Measurements from ENCODE around the gene FBXW4. TPM values are rescaled to one million over a fixed set of nuclear protein-coding genes. Genes with fewer than 3 reads are reported as not detected.

Gene FBXW4
- total RNA-seq, 1 experiment from 2014 or later: 15.7 TPM

DNA sequence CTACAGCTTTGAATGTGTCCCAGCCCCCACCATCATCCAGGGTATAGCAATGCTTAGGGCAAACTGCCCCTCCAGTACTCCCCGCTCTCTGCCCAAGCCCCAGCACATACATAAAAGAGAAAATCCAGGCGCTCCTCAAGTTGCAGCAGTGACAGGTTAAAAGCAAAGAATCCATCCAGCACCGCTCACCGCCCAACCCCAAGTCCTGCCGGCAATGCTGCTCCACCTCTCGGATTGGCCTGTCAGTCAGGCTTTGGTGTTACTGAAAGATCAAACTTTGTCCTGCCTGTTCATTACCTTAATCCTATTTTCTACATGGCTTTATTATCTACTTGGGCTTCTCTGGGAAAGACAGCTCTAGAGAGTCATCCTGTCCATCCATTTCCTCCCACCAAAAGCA lies 75.0 kb downstream of the FBXW4 start:
- Mint-ChIP-seq H3K4me1 (ENCODE audit: low read depth, unreplicated experiment) (no peaks in the 10 kb centered on the region), H3K27ac (ENCODE audit: unreplicated experiment) (no peak overlapping the region), H3K36me3 (ENCODE audit: insufficient read depth, unreplicated experiment) (no peaks in the 10 kb centered on the region), H3K27me3 (ENCODE audit: unreplicated experiment) (no peaks in the 10 kb centered on the region), H3K4me3 (ENCODE audit: low read depth, unreplicated experiment) (no peak overlapping the region), H3K9me3 (ENCODE audit: low read depth, unreplicated experiment) (no peaks in the 10 kb centered on the region)
- CTCF ChIA-PET: no interaction called here
- intact Hi-C loops (cut with micrococcal nuclease; ENCODE audit: unreplicated experiment): no loop called here
- BruUV-seq (replicated peaks): no TSS peak
- no peak for TF ChIP-seq CTCF (IDR thresholded peaks at IDR 0.05; ENCODE audit: unreplicated experiment)
- DNase-seq: no peak

GRCh38 chr10:101618871-101619270 lies 76.1 kb downstream of the FBXW4 start:
- H3K36me3 Mint-ChIP-seq (ENCODE audit: insufficient read depth, unreplicated experiment): no peaks in the 10 kb centered on the region

DNA sequence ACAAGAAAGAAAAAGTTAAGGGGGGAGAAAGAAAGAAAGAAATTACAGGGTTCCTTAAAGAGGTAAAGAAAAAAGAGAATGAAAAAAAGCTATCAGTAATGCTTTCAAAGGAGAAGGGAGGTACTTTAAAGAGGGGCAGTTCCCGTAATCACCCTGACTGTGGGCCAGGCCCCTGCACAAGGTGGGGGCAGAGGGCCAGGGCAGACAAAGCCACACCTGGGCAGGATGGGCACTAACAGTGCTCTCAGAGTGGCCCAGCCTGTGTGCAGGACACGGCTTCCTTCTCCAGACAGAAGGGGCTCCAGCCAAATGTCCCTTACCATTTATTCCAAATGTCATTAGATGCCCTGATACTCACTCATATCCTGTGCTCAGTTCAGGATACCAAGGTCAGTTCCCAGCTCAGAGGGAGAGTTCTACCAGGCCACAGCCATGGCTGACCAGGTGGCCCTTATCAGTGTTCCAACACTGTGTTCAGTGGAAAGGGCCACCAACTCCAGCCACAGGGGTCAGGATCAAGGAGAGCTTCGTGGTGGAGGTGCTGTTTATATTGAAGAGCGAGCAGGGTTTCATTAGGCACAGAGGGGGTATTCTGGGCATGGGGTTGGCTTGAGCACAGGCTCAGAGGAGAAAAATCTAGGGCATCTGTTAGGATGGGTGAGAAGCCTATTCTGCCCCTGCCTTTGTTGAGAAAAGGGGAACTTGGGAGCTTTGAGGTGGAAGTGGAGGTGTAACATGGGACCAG lies 77.0 kb downstream of the FBXW4 start:
- TF ChIP-seq CTCF (IDR thresholded peaks at IDR 0.05; ENCODE audit: unreplicated experiment): no peak
- H3K27ac Mint-ChIP-seq (ENCODE audit: unreplicated experiment): no peak overlapping the region

More at GRCh38 chr10:101618871-101619270, 76.1 kb downstream of the FBXW4 start:
- Mint-ChIP-seq H3K9me3 (ENCODE audit: low read depth, unreplicated experiment) (no peaks in the 10 kb centered on the region), H3K27ac (ENCODE audit: unreplicated experiment) (no peak overlapping the region), H3K4me3 (ENCODE audit: low read depth, unreplicated experiment) (no peak overlapping the region), H3K4me1 (ENCODE audit: low read depth, unreplicated experiment) (no peaks in the 10 kb centered on the region), H3K27me3 (ENCODE audit: unreplicated experiment) (no peaks in the 10 kb centered on the region)
- BruUV-seq (replicated peaks): no TSS peak
- intact Hi-C loops (cut with micrococcal nuclease; ENCODE audit: unreplicated experiment): no loop called here
- CTCF ChIA-PET: no interaction called here
- no peak for TF ChIP-seq CTCF (IDR thresholded peaks at IDR 0.05; ENCODE audit: unreplicated experiment)
- no peak for DNase-seq

GRCh38 chr10:101617102-101617823 lies 77.7 kb downstream of the FBXW4 start:
- Mint-ChIP-seq H3K27me3 (ENCODE audit: unreplicated experiment) (no peaks in the 10 kb centered on the region), H3K4me1 (ENCODE audit: low read depth, unreplicated experiment) (no peaks in the 10 kb centered on the region), H3K27ac (ENCODE audit: unreplicated experiment) (no peak overlapping the region), H3K9me3 (ENCODE audit: low read depth, unreplicated experiment) (no peaks in the 10 kb centered on the region), H3K36me3 (ENCODE audit: insufficient read depth, unreplicated experiment) (no peaks in the 10 kb centered on the region), H3K4me3 (ENCODE audit: low read depth, unreplicated experiment) (no peak overlapping the region)
- no peak for TF ChIP-seq CTCF (IDR thresholded peaks at IDR 0.05; ENCODE audit: unreplicated experiment)
- CTCF ChIA-PET: no interaction called here
- no peak for DNase-seq
- intact Hi-C loops (cut with micrococcal nuclease; ENCODE audit: unreplicated experiment): no loop called here
- no TSS peak for BruUV-seq (replicated peaks)

More for the DNA sequence above, 77.0 kb downstream of the FBXW4 start:
- DNase-seq: no peak
- BruUV-seq (replicated peaks): no TSS peak
- H3K27me3 Mint-ChIP-seq (ENCODE audit: unreplicated experiment): no peaks in the 10 kb centered on the region
- no peak overlapping the region for H3K4me3 Mint-ChIP-seq (ENCODE audit: low read depth, unreplicated experiment)
- no peaks in the 10 kb centered on the region for H3K36me3 Mint-ChIP-seq (ENCODE audit: insufficient read depth, unreplicated experiment)
- no peaks in the 10 kb centered on the region for H3K9me3 Mint-ChIP-seq (ENCODE audit: low read depth, unreplicated experiment)
- no peaks in the 10 kb centered on the region for H3K4me1 Mint-ChIP-seq (ENCODE audit: low read depth, unreplicated experiment)
- intact Hi-C loops (cut with micrococcal nuclease; ENCODE audit: unreplicated experiment): no loop called here
- CTCF ChIA-PET: no interaction called here
